ENCODE data around the gene KCNC4.

The KCNC4 gene

GRCh38 chr1:110209715-110210603 lies at the start of gene KCNC4:
Gene KCNC4 (plus strand): TSS chr1:110210314. CDS start chr1:110211500, 1,186 bp downstream.
- peaks cover 42% of the 10 kb centered on the region for H3K4me1 Mint-ChIP-seq
- H3K36me3 Mint-ChIP-seq = peaks cover 1% of the 10 kb centered on the region
- peaks cover 31% of the 10 kb centered on the region for H3K27me3 Mint-ChIP-seq
- H3K9me3 Mint-ChIP-seq = no peaks in the 10 kb centered on the region
- H3K4me3 Mint-ChIP-seq = peak within 1 kb of the TSS; percentile 86
- CTCF ChIA-PET = interaction anchor here (0.9 to 13.5 kb wide), 9 partner anchors 9 to 287 kb away, joined by 3 to 470 read pairs (median 14); partner anchors contain the start of genes LAMTOR5 and RBM15
- H3K27ac Mint-ChIP-seq = peak within 1 kb of the TSS; percentile 95
- DNase-seq = peak; percentile 95

- no peaks in the 10 kb centered on the region for H3K4me1 Mint-ChIP-seq
- peaks cover 35% of the 10 kb centered on the region for H3K27me3 Mint-ChIP-seq
- no peak overlapping the region for H3K27ac Mint-ChIP-seq
- H3K36me3 Mint-ChIP-seq = no peaks in the 10 kb centered on the region
- CTCF ChIA-PET = no interaction called here
- no peak overlapping the region for H3K4me3 Mint-ChIP-seq
- H3K9me3 Mint-ChIP-seq = no peaks in the 10 kb centered on the region
- DNase-seq = no peak
These were observed 49.5 kb upstream of the KCNC4 start for GRCh38 chr1:110160538-110161100.

GRCh38 chr1:110161165-110161564 lies 48.9 kb upstream of the KCNC4 start:
- Mint-ChIP-seq H3K4me1 (no peaks in the 10 kb centered on the region), H3K4me3 (no peak overlapping the region), H3K36me3 (no peaks in the 10 kb centered on the region), H3K27me3 (peaks cover 30% of the 10 kb centered on the region), H3K27ac (no peak overlapping the region), H3K9me3 (no peaks in the 10 kb centered on the region)
- CTCF ChIA-PET = no interaction called here
- DNase-seq = no peak

GRCh38 chr1:110161849-110162248 lies 48.3 kb upstream of the KCNC4 start:
- Mint-ChIP-seq H3K4me1 (no peaks in the 10 kb centered on the region), H3K27me3 (peaks cover 28% of the 10 kb centered on the region), H3K4me3 (no peak overlapping the region), H3K27ac (no peak overlapping the region), H3K36me3 (no peaks in the 10 kb centered on the region), H3K9me3 (no peaks in the 10 kb centered on the region)
- DNase-seq = no peak
- CTCF ChIA-PET = no interaction called here

GRCh38 chr1:110163591-110163990 lies 46.5 kb upstream of the KCNC4 start:
- Mint-ChIP-seq H3K36me3 (no peaks in the 10 kb centered on the region), H3K4me1 (no peaks in the 10 kb centered on the region), H3K27me3 (peaks cover 27% of the 10 kb centered on the region), H3K27ac (no peak overlapping the region), H3K9me3 (no peaks in the 10 kb centered on the region), H3K4me3 (no peak overlapping the region)
- CTCF ChIA-PET = interaction anchor here (2.0 kb wide), 1 partner anchor 333 kb away, joined by 5 read pairs; no protein-coding TSS in a partner anchor
- DNase-seq = no peak

- H3K4me1 Mint-ChIP-seq = no peaks in the 10 kb centered on the region
- H3K4me3 Mint-ChIP-seq = no peak overlapping the region
- CTCF ChIA-PET = no interaction called here
- no peak overlapping the region for H3K27ac Mint-ChIP-seq
- H3K36me3 Mint-ChIP-seq = no peaks in the 10 kb centered on the region
- H3K9me3 Mint-ChIP-seq = no peaks in the 10 kb centered on the region
- DNase-seq = no peak
- peaks cover 22% of the 10 kb centered on the region for H3K27me3 Mint-ChIP-seq
These were observed 45.3 kb upstream of the KCNC4 start for GRCh38 chr1:110164725-110165350.

- no peak overlapping the region for H3K4me3 Mint-ChIP-seq
These were observed 44.3 kb upstream of the KCNC4 start for GRCh38 chr1:110165761-110166231.

GRCh38 chr1:110166861-110167260 lies 43.3 kb upstream of the KCNC4 start:
- Mint-ChIP-seq H3K4me1 (no peaks in the 10 kb centered on the region), H3K9me3 (no peaks in the 10 kb centered on the region), H3K27ac (no peak overlapping the region), H3K4me3 (no peak overlapping the region), H3K36me3 (no peaks in the 10 kb centered on the region), H3K27me3 (peaks cover 14% of the 10 kb centered on the region)
- no peak for DNase-seq
- CTCF ChIA-PET = no interaction called here

More at GRCh38 chr1:110165761-110166231, 44.3 kb upstream of the KCNC4 start:
- Mint-ChIP-seq H3K9me3 (no peaks in the 10 kb centered on the region), H3K27me3 (peaks cover 18% of the 10 kb centered on the region), H3K4me1 (no peaks in the 10 kb centered on the region), H3K27ac (no peak overlapping the region), H3K36me3 (no peaks in the 10 kb centered on the region)
- no peak for DNase-seq
- CTCF ChIA-PET = no interaction called here

GRCh38 chr1:110170766-110171733 lies 39.1 kb upstream of the KCNC4 start:
- Mint-ChIP-seq H3K27ac (no peak overlapping the region), H3K4me1 (no peaks in the 10 kb centered on the region), H3K9me3 (no peaks in the 10 kb centered on the region), H3K4me3 (no peak overlapping the region), H3K36me3 (no peaks in the 10 kb centered on the region), H3K27me3 (peaks cover 19% of the 10 kb centered on the region)
- DNase-seq = no peak
- CTCF ChIA-PET = no interaction called here

- H3K36me3 Mint-ChIP-seq = no peaks in the 10 kb centered on the region
- no peaks in the 10 kb centered on the region for H3K9me3 Mint-ChIP-seq
- H3K4me3 Mint-ChIP-seq = no peak overlapping the region
- no peaks in the 10 kb centered on the region for H3K4me1 Mint-ChIP-seq
- no peak overlapping the region for H3K27ac Mint-ChIP-seq
- DNase-seq = no peak
- CTCF ChIA-PET = no interaction called here
- peaks cover 27% of the 10 kb centered on the region for H3K27me3 Mint-ChIP-seq
These were observed 38.1 kb upstream of the KCNC4 start for GRCh38 chr1:110172001-110172400.

- H3K36me3 Mint-ChIP-seq = no peaks in the 10 kb centered on the region
- CTCF ChIA-PET = no interaction called here
- H3K4me1 Mint-ChIP-seq = no peaks in the 10 kb centered on the region
- no peaks in the 10 kb centered on the region for H3K9me3 Mint-ChIP-seq
- no peak for DNase-seq
- H3K4me3 Mint-ChIP-seq = no peak overlapping the region
- no peak overlapping the region for H3K27ac Mint-ChIP-seq
- peaks cover 24% of the 10 kb centered on the region for H3K27me3 Mint-ChIP-seq
These were observed 36.5 kb upstream of the KCNC4 start for GRCh38 chr1:110173466-110174105.

- Mint-ChIP-seq H3K36me3 (no peaks in the 10 kb centered on the region), H3K4me1 (no peaks in the 10 kb centered on the region)
- CTCF ChIA-PET = no interaction called here
These were observed 35.2 kb upstream of the KCNC4 start for GRCh38 chr1:110174961-110175360.

GRCh38 chr1:110176299-110176956 lies 33.7 kb upstream of the KCNC4 start:
- Mint-ChIP-seq H3K27ac (no peak overlapping the region), H3K9me3 (no peaks in the 10 kb centered on the region), H3K36me3 (no peaks in the 10 kb centered on the region), H3K27me3 (peaks cover 24% of the 10 kb centered on the region), H3K4me3 (no peak overlapping the region), H3K4me1 (no peaks in the 10 kb centered on the region)
- DNase-seq = no peak
- CTCF ChIA-PET = interaction anchor here (1.1 to 1.4 kb wide), 3 partner anchors 284 to 320 kb away, joined by 3 read pairs; no protein-coding TSS in a partner anchor

More at GRCh38 chr1:110174961-110175360, 35.2 kb upstream of the KCNC4 start:
- Mint-ChIP-seq H3K9me3 (no peaks in the 10 kb centered on the region), H3K27me3 (peaks cover 24% of the 10 kb centered on the region), H3K4me3 (no peak overlapping the region), H3K27ac (no peak overlapping the region)
- DNase-seq = no peak
